SK-N-SH (cell line): ENCODE results near the gene PGS1.

Source experiments
- CHD2 ChIP-seq: fragments of 150-350 bp; IDR thresholded peaks from 2 replicates; pipeline ENCODE4 v1.6.1; 2018; ENCODE audit warnings: low read length; ENCODE audit not compliant: partially characterized antibody
- CTCF ChIP-seq: fragments of 200-600 bp; sonication (generic); IDR thresholded peaks from 2 replicates; pipeline ENCODE4 v1.6.1; 2017; ENCODE audit warnings: antibody characterized with exemption, mild to moderate bottlenecking, moderate library complexity
- EP300 ChIP-seq, 2 experiments: IDR thresholded peaks; 2 replicates each; pipeline versions ENCODE4 v1.4.0 to v1.6.1; 2012; ENCODE audit warnings: borderline replicate concordance in 1 of 2, low read depth in 1 of 2, low read length in 1 of 2
- RAD21 ChIP-seq: IDR thresholded peaks from 2 replicates; pipeline ENCODE4 v1.6.1; 2012; ENCODE audit warnings: mild to moderate bottlenecking, low read length
- SIN3A ChIP-seq: IDR thresholded peaks from 2 replicates; pipeline ENCODE4 v1.6.1; 2012; ENCODE audit warnings: low read depth, mild to moderate bottlenecking, low read length, moderate library complexity, borderline replicate concordance
- USF1 ChIP-seq: IDR thresholded peaks from 2 replicates; pipeline ENCODE4 v1.4.0; 2012; ENCODE audit warnings: low read depth, borderline replicate concordance

- TF ChIP-seq SIN3A: no peak
- TF ChIP-seq CHD2: no peak
- no peak for TF ChIP-seq CTCF
- no peak for TF ChIP-seq EP300 (IDR thresholded peaks at IDR 0.05; ENCODE audit: borderline replicate concordance in 1 of 2, low read depth in 1 of 2, low read length in 1 of 2)
- no peak for TF ChIP-seq RAD21
- no peak for TF ChIP-seq USF1
Measured at GRCh38 chr17:78462148-78462547, 83.7 kb downstream of the PGS1 start.
